HG03103 (cell line): ENCODE results near the gene LAMTOR5.

Source experiments
- ATAC-seq: cut with Tn5 transposase; IDR thresholded peaks from one replicate; pipeline ENCODE4 v1.9.1; 2021; ENCODE audit warnings: low read depth; ENCODE audit not compliant: unreplicated experiment

Gene LAMTOR5

DNA sequence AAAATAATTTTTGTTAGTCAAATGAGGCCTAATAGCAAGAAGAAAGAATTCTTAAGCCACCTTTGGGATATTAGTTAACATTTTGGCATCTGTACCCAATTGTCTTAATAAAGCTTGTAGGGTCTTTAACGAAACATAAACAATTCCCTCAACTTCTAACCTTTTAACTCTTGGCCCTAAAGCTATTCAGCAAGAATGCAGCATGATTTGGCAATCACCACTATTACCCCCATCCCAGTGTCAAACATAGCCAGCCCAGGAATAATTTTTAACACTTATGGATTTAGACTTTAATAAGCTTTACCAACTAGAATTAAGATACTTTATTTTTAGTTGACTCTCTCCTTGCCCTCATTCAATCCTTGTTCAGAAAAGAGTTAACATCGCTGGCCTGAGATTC is 14.2 kb downstream of the LAMTOR5 start:
- no peak for ATAC-seq

DNA sequence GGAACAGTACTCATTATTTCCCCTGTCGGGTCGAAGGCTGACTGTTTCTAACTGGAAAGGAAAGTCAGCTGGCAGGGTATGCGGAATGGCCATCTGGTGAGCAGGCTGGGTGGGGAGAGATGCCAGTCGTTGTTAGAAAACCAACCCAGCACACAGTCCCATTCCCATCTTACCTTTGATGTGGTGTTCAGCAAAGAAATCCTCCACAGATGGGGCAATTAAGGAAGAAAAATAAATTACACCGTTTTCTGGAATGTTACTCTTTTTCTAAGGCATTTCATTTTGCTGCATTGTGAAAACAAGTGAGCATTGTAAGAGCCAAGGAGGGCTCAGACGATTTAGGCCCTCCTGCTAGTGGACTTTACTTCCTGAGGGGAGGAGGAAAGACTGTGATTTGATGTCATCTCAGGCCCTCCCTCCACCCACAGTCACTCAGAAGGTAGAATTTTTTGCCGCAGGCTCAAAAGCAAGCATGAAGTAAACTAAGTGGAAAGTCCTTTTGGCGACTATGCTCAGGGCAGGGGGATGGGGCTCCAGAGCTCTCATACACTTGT is 16.7 kb downstream of the LAMTOR5 start, which contains the start of gene SLC16A4:
SLC16A4 (minus strand) TSS at position 335 of the 554 bp plus-strand sequence. CDS start 1,703 bp downstream, outside the sequence.
- no peak for ATAC-seq

DNA sequence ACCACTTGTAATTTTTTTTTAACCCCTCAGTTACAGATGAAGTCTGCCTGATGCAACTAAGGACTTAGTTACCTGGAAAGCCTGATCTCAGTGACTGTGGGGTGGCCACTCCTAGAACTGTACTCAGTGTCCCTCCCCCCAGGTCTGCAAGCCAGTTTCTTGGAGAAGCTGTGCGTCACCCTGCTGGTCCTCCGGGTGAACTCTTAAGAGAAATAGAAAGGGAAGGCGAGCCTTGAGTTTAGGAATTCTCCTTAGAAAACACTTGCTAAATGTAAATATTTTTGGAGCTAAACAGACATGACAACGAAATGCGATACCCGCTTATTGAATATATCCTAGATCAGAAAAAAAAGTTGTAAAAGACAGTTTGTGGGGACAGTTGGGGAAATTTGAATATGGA is 17.4 kb downstream of the LAMTOR5 start:
- no peak for ATAC-seq

DNA sequence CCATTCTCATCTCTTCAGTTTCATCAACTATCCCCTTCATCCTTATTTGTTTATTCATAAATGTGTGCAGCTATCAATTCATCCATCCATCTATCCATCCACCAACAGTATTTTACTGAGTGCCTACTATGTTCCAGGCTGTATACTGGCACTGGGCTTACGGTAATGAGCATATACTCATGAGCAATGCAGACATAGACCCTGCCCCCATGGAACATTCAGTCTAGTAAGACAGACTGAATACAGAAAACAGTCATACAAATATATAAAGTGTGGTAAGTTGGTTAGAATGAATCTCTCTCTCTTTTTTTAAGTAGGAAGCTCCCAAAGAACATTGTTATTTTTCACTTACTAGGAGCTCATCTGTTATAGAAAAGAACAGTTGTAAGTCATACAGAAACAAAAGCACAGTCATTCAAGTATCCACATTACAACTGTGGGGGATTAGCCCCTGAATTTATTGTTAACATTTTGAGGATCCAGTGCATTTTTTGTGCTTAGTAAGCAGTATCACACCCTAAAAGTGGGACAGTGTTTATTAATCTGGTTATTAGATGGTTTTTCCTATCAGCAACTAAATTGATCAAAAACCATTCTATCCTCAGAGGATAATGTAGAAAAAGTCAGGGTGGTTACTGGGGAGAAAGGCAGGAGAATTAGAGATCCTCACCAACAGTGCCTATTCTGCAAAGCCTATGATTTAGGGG is 20.3 kb downstream of the LAMTOR5 start:
- ATAC-seq: no peak

DNA sequence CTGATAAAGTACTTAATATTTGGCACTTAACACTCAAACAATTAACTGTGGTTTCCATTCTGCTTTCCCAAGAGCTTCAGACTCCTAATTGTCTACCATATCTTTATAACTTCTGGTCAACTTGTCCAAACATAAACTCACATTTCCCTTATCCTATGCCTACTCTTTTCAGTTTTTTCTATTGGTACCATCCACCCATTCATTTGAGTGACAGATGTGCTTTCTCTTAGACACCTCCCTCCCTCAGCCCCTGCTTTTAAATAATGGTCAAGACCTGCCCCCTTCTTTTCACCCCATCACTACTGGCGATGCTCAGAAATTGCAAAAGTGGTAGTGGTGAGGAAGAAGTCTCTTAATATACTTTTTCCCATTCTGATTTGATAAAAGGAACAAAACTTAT is 22.1 kb downstream of the LAMTOR5 start:
- no peak for ATAC-seq

DNA sequence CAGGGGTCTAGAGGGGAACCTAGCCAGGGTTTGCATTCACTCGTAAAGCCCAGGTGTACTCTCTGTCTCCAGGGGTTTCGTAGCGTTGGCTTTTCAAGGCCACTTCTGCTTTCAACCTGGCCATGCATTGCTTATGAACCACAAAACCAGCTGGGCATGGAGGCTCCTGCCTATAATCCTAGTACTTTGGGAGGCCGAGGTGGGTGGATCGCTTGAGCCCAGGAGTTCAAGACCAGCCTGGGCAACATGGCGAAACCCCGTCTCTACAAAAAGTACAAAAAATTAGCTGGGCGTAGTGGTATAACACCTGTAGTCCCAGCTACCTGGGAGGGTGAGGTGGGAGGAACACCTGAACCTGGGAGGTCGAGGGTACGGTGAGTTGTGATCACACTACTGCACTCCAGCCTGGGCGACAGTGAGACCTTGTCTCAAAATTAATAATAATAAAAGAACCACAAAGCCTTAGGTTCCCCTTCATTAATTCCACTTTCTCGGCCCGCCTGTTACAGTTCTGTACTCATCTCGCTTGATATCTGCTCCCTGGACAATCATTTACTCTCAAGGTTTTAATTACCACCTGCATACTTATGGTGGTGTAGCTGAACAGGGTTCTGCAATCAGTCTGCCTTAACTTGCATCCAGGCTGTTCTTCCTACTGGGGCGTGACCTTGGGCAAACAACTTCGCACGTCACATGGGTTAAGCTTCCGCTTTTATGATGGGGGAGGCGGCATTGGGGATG is 22.7 kb downstream of the LAMTOR5 start:
- no peak for ATAC-seq

DNA sequence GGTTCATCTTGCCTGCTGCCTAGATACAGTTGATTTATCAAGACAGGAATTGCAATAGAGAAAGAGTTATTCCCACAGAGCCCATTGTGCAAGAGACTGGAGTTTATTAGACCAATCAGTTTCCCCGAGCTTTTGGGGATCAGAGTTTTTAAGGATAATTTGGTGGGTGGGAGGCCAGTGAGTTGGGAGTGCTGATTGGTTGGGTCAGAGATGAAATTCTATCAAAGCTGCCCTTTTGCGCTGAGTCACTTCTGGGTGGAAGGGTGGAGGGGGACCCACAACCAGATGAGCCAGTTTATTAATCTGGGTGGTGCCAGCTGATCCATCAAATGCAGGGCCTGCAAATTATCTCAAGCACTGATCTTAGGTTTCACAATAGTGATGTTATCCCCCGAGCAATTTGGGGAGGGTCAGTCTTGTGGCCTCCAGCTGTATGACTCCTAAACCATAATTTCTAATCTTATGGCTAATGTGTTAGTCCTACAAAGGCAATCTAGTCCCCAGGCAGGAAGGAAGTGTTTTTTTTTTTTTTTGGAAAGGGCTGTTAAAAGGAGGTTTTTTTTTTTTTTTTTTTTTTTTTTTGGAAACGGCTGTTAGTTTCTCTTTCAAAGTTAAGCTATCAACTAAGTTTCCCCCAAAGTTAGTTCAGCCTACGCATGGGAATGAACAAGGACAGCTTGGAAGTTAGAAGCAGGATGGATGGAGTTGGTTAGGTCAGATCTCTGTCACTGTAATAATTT is 24.1 kb downstream of the LAMTOR5 start:
- no peak for ATAC-seq

DNA sequence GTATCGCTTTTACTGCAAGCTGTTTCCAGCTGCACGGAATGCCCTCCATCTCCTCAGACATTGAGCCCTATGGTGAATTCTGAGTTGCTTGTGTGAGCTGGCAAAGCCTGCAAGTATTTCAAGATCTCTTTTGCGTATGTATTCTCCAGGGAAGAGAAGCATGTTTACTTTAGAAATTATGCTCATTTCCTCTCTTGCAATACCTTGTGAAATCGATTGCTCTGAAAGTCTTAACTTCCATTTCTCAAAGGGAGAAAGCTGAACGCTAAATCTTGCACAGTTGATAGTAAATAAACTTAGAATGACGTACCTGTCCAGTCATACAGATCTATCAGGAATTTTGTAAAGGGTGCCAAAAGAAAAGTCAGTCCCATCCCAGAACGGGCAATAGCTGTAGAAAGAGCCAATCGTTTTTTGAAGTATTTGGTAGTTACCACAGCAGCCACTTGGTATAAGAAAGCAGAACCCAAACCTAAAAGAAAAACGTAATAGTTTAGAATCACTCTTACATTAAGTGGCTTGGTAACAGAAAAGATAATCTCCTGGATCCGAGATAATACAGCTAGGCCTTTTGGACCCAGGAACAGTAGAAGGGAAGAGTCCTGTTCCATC is 26.7 kb downstream of the LAMTOR5 start:
- no peak for ATAC-seq

DNA sequence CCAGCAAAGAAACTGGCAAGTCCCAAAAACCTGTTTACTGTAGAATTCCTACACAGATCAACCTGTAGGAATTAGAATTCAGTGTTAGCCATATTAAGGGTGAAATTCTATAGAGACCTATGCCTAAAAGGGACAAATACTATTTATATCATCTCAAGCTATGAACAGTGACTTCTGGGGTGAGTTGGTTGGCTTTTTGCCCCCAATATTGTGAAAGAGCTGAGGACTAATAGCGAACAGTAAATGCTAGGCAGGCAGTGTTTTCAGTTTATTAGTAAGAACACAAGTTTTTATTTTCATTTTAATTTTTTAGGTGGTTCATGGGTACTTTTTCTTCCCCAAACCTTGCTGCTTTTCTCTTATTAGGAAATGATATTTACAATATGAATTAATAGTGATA is 32.0 kb downstream of the LAMTOR5 start:
- ATAC-seq: no peak

DNA sequence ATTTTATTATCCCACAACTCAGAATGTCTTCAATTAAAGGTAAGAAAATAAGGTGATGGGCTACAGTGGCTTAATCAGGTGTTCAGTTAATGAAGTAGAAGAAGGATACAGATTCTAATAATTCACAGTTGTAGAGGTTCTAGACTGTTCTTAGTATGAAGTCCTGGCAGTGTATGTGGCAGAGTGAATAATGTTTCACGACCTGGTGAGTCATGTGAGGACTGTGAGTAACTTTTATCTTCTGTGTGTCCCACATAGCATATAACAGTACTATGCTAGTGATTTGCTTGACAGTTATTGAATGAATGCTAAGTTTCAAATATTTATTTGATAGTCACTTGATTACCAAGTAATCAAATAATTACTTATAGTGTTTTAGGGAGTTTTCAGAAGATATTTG is 36.7 kb downstream of the LAMTOR5 start:
- no peak for ATAC-seq

DNA sequence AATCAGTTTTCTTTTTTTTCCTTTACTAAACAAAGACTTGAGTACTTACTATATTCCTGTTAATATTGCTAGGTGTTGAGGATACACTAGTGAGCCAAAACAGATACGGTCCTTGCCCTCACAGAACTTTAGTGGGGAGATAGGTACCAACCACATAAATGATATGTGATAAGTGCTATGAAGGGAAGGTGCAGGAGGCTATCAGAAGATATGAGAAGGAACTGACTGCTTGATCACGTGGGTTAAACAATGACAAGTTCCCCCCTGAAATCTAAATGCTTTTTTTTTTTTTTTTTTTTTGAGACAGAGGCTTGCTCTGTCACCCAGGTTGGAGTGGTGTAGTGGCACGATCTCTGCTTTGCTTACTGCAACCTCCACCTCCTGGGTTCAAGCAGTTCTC is 43.3 kb downstream of the LAMTOR5 start:
- no peak for ATAC-seq

DNA sequence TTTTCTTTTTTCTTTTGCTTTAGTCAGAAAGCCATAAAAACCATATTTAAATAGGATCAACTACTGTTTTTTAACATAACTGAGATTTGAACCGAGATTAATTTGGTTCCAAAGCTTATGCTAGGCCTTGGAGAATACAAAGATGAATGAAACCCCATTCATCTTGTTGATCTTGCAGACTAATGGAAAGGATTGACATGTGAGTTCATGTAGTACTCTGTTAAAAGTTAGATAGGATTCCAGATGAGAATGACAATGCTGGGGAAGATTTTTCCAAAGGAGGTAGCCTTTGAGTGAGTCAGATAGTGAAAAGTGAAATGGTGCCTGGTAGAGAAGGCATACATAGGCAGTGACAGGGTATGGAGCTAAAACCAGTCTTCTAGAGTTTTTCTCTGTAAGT is 45.6 kb downstream of the LAMTOR5 start:
- no peak for ATAC-seq

DNA sequence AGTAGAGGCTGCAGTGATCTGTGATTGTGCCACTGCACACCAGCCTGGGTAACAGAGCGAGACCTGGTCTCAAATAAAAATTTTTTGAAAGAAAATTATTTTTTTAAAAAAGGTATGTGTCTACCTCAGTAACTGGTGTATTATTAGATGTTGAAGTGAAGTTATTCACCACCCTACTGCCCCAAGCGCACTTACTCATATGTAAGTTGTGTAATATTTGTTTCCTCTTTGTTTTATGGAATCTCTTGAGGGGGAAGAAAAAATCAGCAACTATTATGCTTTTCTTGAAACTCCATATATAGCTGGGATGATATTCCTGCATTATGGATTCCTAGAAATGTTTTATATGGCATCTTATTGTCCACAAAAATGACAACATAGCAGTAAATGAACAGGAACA is 47.1 kb downstream of the LAMTOR5 start:
- ATAC-seq: no peak

DNA sequence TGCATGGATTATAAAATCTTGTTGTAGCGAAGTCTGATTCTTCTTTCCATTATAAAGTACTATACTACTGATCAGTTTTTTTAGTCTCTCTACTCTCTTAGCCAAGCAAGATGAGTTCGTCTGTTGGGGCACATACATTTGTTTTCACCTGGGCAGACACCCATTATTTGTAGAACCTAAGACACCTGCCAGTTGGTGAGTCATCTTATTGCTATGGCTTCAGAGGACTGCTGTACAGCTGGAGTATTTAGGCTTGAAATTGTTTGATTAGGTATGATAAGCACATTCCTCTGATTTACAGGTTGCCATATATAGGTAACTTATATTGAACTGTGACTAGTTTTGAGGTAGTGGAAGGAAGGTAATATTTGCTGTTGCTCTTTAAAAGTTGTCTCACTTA is 51.1 kb downstream of the LAMTOR5 start:
- no peak for ATAC-seq

DNA sequence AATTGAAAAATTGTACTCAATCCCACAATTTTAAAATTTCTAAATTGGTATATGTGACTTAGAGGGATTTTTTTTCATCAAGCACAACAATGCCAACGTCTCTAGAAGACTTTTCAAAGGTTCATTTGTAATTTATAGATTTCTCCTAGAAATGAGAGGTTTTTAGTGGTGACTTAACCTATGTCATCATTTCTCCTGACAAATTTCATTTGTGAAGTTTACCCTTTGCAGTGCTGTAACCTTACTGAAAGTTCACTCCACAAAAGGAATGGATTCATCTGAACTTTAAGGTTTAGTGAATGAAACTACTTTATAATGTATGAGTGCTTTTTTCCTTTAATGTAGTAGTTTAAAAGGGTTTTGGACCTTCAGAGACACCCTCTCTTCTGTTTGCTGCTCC is 52.2 kb downstream of the LAMTOR5 start:
- no peak for ATAC-seq
